ENCODE measurements around the gene MTERF2. TPM values are rescaled to one million over a fixed set of nuclear protein-coding genes. Genes with fewer than 3 reads are reported as not detected.

Gene MTERF2
- total RNA-seq, 2 experiments from 2014 or later: 8.8 to 10.4 TPM

- no peak overlapping the region for H3K4me2 ChIP-seq (ENCODE audit: low read length)
- CTCF ChIA-PET (ENCODE audit: unreplicated experiment): no interaction called here
- H3K4me3 ChIP-seq (ENCODE audit: low read depth, low read length, poor library complexity, severe bottlenecking): no peak overlapping the region
- intact Hi-C loops (cut with micrococcal nuclease; ENCODE audit: unreplicated experiment): no loop called here
- no peak overlapping the region for H3K27ac ChIP-seq (ENCODE audit: low read depth, low read length, poor library complexity, severe bottlenecking)
- no peak for DNase-seq (ENCODE audit: low spot score)
- no peaks in the 10 kb centered on the region for H3K9me3 ChIP-seq (ENCODE audit: low read length)
- peaks cover 15% of the 10 kb centered on the region for H3K4me1 ChIP-seq (ENCODE audit: insufficient read depth, low read length, poor library complexity, severe bottlenecking)
- peaks cover 60% of the 10 kb centered on the region for H3K79me2 ChIP-seq (ENCODE audit: insufficient read depth, low read depth, low read length)
- H2AFZ ChIP-seq (ENCODE audit: low read length): no peak overlapping the region
- 0 out of 2 replicates have a peak, but pooled peaks cover 9% of the 10 kb centered on the region for H4K20me1 ChIP-seq (ENCODE audit: insufficient read depth, low read length)
- no TSS peak for BruUV-seq (replicated peaks)
- POLR2A ChIA-PET: interaction anchor here (1.4 kb wide), 1 partner anchor 10 kb away, joined by 4 read pairs; no protein-coding TSS in a partner anchor
- peaks cover 69% of the 10 kb centered on the region for H3K36me3 ChIP-seq (ENCODE audit: insufficient read depth, low read length)
- TF ChIP-seq EZH2phosphoT487 (IDR thresholded peaks at IDR 0.05; ENCODE audit: borderline replicate concordance, low read depth, low read length): no peak
- TF ChIP-seq CTCF (conservative IDR thresholded peaks at IDR 0.05; ENCODE audit: low read length): no peak
- no peaks in the 10 kb centered on the region for H3K9me2 ChIP-seq (ENCODE audit: insufficient read depth, low read length)
These were observed 24.7 kb downstream of the MTERF2 start for GRCh38 chr12:106962286-106962685.

GRCh38 chr12:106960443-106960842, 26.5 kb downstream of the MTERF2 start:
- Histone ChIP-seq H3K4me3 (ENCODE audit: low read depth, low read length, poor library complexity, severe bottlenecking) (no peak overlapping the region), H3K36me3 (ENCODE audit: insufficient read depth, low read length) (peaks cover 53% of the 10 kb centered on the region), H3K79me2 (ENCODE audit: insufficient read depth, low read depth, low read length) (peaks cover 71% of the 10 kb centered on the region), H4K20me1 (ENCODE audit: insufficient read depth, low read length) (0 out of 2 replicates have a peak, but pooled peaks cover 9% of the 10 kb centered on the region), H3K4me1 (ENCODE audit: insufficient read depth, low read length, poor library complexity, severe bottlenecking) (peaks cover 15% of the 10 kb centered on the region), H3K9me2 (ENCODE audit: insufficient read depth, low read length) (no peaks in the 10 kb centered on the region), H2AFZ (ENCODE audit: low read length) (no peak overlapping the region), H3K9me3 (ENCODE audit: low read length) (no peaks in the 10 kb centered on the region), H3K4me2 (ENCODE audit: low read length) (no peak overlapping the region), H3K27ac (ENCODE audit: low read depth, low read length, poor library complexity, severe bottlenecking) (no peak overlapping the region)
- intact Hi-C loops (cut with micrococcal nuclease; ENCODE audit: unreplicated experiment): no loop called here
- no peak for DNase-seq (ENCODE audit: low spot score)
- BruUV-seq (replicated peaks): no TSS peak
- TF ChIP-seq CTCF (conservative IDR thresholded peaks at IDR 0.05; ENCODE audit: low read length): no peak
- no peak for TF ChIP-seq EZH2phosphoT487 (IDR thresholded peaks at IDR 0.05; ENCODE audit: borderline replicate concordance, low read depth, low read length)
- ChIA-PET CTCF (ENCODE audit: unreplicated experiment) (no interaction called here), POLR2A (interaction anchor here (1.0 to 1.4 kb wide), 4 partner anchors 9 to 38 kb away, joined by 3 to 7 read pairs (median 5); no protein-coding TSS in a partner anchor)

GRCh38 chr12:106957583-106957982, 29.4 kb downstream of the MTERF2 start:
- POLR2A ChIA-PET: interaction anchor here (1.0 to 1.4 kb wide), 2 partner anchors 12 to 21 kb away, joined by 4 to 6 read pairs; no protein-coding TSS in a partner anchor
- peak overlapping the region; percentile 82 for H3K27ac ChIP-seq (ENCODE audit: low read depth, low read length, poor library complexity, severe bottlenecking)

More at GRCh38 chr12:106957583-106957982, 29.4 kb downstream of the MTERF2 start:
- Histone ChIP-seq H3K4me1 (ENCODE audit: insufficient read depth, low read length, poor library complexity, severe bottlenecking) (peaks cover 26% of the 10 kb centered on the region), H2AFZ (ENCODE audit: low read length) (peak overlapping the region; percentile 86; the same call in 1 of the 2 replicates), H3K9me2 (ENCODE audit: insufficient read depth, low read length) (no peaks in the 10 kb centered on the region), H3K9me3 (ENCODE audit: low read length) (no peaks in the 10 kb centered on the region), H3K4me2 (ENCODE audit: low read length) (peak overlapping the region; percentile 84), H3K36me3 (ENCODE audit: insufficient read depth, low read length) (peaks cover 26% of the 10 kb centered on the region), H3K4me3 (ENCODE audit: low read depth, low read length, poor library complexity, severe bottlenecking) (peak overlapping the region; percentile 80), H4K20me1 (ENCODE audit: insufficient read depth, low read length) (0 out of 2 replicates have a peak, but pooled peaks cover 5% of the 10 kb centered on the region), H3K79me2 (ENCODE audit: insufficient read depth, low read depth, low read length) (peaks cover 63% of the 10 kb centered on the region)
- TF ChIP-seq CTCF (conservative IDR thresholded peaks at IDR 0.05; ENCODE audit: low read length): no peak
- TF ChIP-seq EZH2phosphoT487 (IDR thresholded peaks at IDR 0.05; ENCODE audit: borderline replicate concordance, low read depth, low read length): no peak
- CTCF ChIA-PET (ENCODE audit: unreplicated experiment): no interaction called here
- intact Hi-C loops (cut with micrococcal nuclease; ENCODE audit: unreplicated experiment): loop anchor here (2.0 to 10.0 kb wide), 5 partner anchors 17 to 1677 kb away; partner anchors contain the start of genes CKAP4, SELPLG and TCP11L2
- BruUV-seq (replicated peaks): no TSS peak
- peak; percentile 41 for DNase-seq (ENCODE audit: low spot score)
